NCI-H1694 (cell line): ENCODE measurements around the gene CLASP1.
"Not testable (repeated sequence)": the region's sequence is repeated elsewhere in the genome, so short reads cannot be mapped to it uniquely, and the experiment has no call there.

Experiments
- DNase-seq: peaks from one replicate; lab custom pipeline; 2025; lab: John Stamatoyannopoulos, UW

Gene CLASP1

DNA sequence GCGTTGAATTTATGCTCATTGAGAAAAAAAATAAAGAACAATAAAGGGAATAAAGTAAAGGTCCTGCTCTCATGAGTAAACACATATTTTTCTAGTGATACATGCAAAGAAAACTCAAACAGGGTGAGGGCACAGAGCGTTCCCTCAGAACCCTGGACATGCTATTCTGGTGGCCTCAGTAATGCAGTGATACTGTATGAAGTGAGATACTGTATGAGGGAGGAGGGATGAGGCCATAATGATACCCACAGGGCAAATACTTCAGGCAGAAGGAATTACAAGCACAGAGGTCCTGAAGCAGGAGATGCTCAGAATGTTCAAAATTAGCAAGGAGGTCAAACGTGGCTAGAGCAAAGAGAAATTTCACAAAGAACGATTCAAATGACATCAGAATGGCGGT lies 147.0 kb downstream of the CLASP1 start:
- no peak for DNase-seq

DNA sequence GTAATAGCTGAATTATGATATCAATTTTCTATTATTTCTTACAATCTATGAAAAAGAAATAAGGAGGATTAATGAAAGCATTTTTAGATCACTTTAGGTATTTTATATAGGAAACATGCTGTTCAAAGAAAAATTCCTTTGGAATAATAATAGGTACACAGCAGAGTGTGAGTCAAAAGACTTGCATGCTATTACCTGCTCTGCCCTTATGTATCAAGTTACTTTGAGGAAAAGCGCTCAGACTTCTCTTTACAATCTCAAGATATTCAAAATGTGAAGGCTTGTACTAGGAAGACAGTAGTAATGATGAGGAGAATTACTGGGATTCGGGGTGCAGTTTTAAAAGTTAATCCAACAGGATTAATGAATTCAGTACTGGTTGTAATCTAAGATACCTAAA lies 147.7 kb downstream of the CLASP1 start:
- DNase-seq: no peak

DNA sequence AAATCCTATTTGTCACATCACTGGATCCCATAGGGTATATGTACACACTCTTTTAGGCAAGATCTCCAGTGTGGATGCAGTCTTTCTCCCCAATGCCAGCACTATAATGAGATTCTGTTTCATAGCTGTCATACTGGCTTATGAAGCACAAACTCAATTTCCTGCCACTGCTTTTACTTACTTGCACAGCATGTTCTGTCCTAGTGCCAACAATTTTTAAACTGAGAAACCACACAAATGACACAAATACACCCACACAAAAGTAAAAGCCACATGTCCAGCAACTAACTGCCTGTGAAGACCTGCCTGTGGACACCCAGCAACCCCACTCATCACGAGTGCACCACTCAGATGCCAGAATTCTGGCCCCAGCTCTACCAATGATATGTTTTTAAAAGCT lies 148.2 kb downstream of the CLASP1 start:
- no peak for DNase-seq

DNA sequence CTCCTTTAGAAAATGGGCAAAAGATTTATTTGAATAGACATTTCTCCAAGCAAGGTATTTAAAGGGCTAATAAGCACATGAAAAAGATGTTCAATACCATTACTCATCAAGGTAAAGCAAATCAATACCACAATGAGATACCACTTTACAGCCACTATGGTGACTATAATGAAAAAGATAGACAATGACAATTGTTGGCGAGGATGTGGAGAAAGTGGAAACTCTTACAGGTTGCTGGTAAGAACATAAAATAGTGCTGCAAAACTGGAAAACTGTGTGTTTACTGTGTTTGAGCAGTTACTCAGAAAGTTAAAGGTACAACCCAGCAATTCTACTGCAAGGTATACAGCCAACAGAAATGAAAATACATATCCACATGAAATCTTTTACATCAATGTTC lies 150.5 kb downstream of the CLASP1 start:
- no peak for DNase-seq

DNA sequence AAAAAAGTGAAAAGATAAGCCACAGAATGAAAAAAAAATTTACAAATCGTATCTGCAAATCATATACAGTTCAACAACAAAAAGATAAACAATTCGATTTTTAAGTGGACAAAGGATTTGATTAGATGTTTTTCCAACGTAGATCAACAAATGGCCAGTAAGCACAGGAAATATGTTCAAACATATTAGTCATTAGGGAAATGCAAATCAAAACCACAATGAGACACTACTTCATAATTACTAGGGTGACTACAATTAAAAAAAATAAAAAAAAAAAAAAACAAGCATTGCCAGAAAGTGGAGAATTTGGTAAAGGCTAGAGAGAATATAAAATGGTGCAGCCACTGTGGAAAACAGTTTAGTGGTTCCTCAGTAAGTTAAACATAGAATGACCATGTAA lies 156.9 kb downstream of the CLASP1 start:
- no peak for DNase-seq

DNA sequence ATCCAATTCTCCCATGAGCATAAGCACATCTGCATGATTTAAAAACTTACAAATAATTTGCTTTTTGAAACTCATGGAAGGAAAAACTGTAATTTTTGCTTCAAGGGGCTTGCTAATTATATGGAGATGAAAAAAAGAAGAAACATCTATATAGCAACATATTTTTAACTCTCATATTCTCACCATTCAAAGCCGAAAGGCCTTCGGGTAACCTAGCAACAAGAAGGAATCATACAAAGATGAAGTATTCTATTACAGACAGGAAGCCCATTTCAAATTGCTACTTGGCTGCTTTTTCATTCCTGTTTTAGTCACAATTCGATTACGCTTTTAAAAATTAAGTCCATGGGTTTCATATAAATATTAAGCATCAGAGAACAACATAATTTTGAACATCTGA lies 157.7 kb downstream of the CLASP1 start:
- DNase-seq: no peak

DNA sequence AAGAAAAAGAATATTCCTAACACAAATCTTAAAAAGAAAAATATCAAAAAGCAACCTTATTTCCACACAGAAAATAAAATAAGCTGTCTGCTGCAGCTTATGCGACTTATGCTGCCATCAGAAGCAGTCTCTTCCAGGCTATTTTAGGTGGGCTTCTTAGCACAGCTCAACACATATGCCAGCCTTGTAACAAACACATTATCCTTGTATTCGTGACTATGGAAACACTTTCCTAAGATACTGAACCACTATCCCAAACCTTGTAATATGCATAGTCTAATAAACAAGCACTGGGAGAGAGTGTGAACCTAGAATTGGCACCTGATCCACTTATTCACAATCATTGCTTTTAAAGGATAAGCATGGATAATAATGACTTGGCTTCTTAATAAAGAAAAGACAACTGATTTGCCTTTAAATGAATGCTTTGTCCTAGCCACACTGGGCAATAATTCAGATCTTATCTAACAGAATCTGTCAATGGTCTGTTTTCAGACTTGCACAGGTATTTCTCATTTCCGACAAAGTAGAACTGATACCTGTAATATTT lies 158.6 kb downstream of the CLASP1 start:
- no peak for DNase-seq

DNA sequence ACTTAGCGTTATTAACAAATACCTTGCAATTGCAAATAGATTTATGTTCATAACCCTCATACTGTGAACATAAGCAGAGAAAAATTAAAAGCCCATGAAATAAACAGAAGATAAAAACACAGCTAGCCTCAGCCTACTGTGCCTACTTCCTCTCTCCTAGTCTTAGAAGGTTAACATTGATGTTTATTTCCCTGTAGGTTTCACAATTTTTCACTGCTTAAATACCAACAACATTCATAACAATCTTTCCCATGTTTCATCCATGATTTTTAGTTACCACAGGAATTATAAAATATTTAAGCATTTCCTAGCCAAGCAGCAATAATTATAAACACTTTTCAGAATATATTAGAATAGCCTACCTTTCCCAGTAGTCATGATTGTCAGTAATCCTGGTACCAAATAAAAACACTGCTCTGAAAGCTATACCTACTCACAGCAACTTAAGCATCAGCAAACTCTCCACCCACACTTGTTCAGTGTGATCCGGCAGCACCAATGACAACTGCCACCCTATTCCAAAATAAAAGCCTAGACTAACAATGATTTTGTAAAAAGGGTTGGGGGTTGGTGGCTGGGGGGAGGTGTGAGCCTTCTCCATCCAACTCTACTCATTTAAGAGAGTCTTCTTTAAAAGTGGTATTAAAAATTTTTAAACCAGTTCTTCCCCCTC lies 159.2 kb downstream of the CLASP1 start:
- DNase-seq: no peak

DNA sequence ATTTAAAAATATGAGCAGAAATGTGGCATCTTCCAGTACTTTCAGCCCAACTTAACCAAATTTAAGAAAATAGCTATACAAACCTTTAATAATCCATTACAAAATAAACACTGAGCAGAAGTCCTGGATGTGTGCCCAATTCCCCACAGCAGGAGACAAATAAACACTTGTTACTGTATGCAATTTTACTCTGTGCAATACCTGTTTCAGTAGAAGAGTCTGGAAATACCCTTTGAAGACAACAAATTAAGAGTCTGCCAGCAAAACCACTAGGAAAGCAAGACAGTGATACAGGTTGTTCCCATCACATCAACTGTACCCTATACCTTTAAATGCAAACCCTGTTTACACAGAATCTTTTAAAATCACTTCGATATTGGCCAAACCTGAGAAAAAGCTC lies 160.0 kb downstream of the CLASP1 start:
- DNase-seq: peak; percentile 36

DNA sequence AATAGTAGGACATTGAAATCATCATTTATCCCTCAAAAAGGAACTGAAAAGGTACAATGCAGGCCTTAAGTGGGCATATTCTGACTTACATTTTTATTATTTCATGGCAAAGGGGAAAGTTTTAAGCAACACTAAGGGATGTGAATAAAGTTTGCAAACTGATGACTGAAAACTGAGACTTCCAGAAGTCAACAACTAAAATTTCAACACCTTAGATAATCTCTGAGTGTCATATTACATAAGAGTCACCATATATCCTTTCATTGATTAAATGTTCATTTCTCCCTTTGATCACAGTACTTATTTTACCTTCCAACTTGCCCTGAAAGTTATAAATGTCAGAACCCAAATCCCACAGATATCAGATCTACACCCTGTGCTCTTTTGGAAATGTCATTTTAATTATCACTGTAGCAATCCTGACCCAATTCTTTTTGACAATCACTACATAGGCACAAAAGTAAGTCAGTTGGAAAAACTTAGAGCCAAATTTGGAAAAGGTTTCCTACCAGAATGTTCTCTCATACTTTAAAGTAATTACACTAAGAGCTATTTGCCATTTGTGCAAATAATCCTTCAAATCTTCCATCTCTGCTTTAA lies 163.0 kb downstream of the CLASP1 start:
- no peak for DNase-seq

DNA sequence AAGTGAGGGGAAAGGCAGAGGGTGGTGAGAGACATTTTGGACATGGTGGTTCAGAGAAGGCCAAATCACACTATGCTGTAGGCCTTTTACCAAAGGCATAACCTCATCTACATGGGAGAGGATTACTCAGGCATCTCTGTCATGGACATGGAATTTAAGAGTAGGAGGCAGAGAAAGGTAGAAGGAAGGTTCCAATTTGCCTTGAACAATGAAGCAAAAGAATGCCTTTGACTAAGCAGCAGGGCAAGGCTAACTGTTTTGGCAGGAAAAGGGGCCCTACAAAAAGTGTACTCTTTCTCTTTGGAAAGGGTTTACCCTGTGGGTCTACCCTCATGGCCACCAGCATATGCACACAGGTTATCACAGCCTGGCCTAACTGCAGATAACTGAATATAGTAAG lies 164.2 kb downstream of the CLASP1 start:
- DNase-seq: no peak

DNA sequence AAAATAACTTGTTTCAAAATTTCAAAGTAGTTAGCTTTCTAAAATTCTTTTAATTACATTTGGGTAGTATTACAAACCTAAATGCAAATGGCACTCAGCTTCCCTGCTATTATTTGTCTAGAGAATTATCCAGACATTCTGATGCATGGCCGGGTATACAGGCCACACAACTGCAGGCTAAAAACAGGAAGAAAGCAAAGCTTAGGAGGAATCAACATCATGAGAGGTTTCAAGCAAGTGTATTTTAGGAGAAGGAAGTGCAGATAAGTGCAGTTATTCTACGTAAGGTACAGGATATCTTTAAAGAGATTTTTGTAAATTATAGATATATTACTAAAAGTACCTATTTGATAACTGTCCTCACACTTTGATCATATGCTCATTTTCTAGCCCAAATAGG lies 165.4 kb downstream of the CLASP1 start:
- no peak for DNase-seq

DNA sequence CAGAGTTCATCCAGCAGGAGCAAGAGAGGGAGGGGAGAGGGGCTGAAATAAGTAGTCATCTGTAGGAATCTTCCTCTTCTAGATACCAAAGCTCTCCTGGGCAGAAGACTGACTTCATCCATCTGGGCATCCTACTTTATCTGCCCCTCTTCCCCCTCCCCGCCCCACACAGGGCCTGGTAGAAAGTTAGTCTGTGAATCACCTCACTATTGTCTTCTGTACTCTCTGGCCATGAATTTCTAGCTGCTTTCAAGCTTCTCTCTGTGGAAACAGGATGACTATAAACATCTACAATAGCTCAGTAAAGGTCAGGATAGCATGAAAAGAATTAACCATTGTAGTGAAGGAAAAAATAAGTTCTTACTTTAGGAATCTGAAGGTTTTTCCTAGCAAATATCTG lies 166.2 kb downstream of the CLASP1 start:
- DNase-seq: no peak

DNA sequence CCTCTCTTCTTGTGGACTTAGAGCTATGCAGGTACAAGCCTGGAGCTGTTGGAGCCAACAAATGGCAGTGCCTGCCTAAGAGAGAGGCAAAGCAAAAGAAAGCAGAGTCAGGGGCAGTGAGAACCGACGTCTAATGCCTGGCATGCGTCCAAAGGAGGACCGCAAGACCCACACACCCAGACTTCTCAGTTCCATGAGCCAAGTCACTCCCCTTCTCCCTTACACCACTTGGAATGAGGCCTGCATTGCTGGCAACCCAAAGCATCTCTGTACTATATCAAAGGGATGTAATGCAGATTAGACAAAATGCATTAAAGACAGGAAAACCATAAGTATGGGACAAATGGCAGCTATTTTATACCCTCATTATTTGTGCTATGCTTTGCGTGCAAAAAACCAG lies 168.4 kb downstream of the CLASP1 start:
- DNase-seq: no peak

DNA sequence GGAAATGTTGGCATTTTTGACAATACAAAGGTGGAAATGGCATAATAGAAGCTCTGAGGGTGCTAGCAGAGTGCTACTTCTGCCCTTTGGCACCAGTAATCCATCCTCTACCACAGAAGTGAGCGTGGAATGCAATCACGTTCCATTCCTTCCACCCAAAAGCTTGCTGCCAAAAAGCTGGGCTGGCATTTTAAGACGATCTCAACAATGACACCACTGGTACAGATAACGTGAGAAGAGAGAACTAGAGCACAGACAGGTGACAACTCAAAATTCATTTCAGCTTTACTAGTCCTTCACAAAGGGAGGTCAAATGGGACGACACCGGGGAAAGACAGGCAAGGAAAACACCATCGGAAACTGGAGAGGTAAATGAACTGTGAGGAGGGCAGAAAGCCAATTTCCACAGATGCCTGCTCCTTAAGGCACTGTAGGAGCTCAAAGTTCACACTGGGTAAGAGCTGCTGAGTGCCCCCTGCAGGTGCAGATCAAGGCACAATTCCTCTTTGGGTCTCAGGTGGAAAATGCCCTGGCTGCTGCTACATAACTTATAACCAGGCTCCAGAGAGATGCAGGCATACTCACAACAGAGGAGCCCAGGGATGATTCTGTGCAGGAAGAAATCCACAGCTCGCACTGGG lies 169.3 kb downstream of the CLASP1 start:
- DNase-seq: peak; percentile 35

DNA sequence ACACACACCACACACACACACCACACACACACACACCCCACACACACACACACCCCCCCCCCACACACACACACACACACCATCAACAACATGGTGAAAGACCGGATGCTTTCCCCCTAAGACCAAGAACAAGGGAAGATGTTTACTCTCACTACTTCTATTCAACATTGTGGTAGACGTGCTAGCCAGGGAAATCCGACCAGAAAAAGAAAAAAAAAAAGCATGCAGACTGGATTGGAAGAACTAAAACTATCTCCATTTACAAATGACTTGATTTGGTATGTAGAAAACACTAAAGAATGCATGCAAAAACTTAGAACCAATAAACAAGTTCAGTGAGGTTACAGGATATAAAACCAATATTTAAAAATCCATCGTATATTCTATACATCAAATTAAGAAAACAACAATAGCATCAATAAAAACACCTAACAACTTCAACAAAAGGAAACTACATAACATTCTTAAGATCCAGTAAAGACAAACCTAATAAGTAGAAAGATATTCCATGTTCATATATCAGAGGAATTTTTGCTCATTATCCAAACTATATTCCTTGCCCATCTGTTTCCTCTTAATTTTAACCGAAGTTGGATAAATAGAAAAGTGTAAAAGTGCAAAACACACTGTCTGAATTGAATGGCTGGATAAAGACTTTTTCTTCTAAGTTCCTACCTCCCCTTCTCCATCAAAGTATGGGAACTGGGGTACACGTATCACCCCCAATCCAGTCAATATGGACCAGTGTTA lies 170.1 kb downstream of the CLASP1 start:
- DNase-seq: no peak

DNA sequence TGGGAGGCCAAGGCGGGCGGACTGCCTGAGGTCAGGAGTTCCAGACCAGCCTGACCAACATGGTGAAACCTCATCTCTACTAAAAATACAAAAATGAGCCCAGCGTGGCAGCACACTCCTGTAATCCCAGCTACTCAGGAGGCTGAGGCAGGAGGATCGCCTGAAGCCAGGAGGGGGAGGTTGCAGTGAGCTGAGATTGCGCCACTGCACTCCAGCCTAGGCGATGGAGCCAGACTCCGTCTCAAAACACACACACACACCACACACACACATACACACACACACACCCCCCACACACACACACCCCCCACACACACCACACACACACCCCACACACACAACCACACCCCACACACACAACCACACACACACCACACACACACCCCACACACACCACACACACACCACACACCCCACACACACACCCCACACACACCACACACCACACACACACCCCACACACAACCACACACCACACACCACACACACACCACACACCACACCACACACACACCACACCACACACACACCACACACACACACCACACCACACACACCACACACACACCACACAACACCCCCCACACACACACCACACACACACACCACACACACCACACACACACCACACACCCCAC lies 170.8 kb downstream of the CLASP1 start:
- DNase-seq: not testable (repeated sequence)

DNA sequence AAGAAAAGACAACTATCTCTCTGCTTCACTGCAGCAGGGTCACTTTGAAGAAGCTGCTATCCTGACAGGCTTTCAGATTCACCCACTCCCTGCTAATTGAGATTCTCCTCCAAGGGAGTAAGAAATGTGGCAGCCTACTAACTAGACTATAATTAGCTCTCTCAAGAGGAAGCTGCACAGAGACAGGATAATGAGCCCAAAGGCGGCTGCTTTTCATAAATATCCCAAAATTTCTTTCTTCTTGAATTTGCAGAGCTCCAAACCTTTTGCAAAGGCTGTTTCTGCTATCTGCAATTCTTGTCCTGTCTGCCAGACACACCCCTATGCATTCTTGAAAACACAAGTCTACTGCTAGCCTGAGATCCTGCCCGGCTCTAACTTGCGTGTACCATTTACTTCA lies 172.6 kb downstream of the CLASP1 start:
- no peak for DNase-seq

DNA sequence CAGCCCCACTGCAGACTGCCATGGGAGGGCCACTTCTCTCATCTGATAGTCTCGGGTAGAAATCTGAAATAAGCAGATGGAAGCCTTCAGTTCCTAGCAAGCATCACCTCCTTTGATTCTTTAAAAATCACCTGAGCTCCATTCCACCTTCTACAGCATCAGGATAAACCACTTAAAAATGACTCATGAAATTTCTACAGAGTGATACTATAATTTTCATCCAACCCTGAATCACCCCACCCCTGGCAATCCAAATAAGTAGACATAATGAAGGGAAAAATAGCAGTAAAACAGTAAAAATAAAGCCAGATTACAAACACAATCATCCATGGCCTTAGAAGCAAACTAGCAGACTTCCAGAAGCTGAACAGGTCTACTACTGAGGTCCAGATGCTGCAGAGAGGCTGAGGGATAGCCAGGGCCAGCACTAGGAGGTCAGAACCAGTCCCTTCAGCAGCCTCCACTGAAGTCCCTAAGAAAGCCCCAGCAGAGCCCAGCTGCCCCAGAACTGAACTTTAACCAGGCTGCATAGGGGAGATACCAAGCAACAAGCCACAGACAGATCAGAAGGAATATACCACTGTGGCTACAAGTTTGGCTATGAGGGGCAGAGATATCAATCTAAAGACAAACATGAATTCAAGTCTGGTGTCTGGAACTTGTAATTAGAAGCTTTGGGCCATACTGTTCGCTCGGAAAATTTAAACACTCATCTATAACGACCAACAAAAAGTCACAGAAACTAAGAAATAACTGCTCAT lies 173.3 kb downstream of the CLASP1 start:
- DNase-seq: no peak

DNA sequence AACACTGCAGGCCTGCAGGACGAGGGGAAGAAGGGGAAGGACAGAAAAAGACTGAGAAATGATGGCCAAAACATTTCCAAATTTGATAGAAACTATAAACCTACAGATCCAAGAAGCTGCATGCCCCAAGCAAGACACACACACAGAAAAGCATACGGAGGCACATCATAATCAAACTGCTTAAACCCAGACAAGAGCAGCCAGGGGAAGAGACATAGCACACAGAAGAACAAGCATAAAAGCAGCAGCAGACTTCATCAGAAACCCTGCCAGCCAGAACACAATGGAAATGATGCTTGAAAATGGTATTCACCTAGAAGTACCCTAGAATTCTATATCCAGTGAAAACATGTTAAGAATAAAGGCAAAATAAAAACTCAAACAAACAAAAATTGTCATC lies 175.8 kb downstream of the CLASP1 start:
- no peak for DNase-seq

DNA sequence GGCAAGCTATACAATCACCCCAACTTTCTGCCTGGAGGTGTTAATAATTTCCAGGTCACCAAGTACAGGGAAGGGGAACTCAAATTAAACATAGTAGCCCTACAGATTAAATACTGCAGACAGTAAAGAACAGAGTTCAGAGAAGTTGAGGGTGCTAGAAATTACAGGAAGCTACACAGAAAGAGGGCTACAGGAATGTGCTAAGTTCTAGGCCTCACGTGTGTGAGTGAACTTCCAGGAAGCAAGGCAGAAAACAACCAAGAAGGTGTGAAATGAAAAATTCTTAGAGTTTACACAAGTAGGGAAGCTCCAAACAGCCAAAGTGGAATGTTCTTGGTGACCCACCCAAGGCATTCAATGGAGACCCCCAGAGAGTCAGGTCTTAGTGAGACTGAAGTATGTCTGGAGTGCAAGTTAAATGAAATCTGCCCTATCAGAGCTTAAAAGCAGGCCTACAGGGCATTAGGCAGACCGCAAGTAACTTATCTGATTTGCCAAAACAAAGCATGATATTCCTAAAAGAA lies 176.7 kb downstream of the CLASP1 start:
- DNase-seq: no peak
